ENCODE measurements around the gene LRATD1. TPM values are rescaled to one million over a fixed set of nuclear protein-coding genes. Genes with fewer than 3 reads are reported as not detected.

Gene LRATD1
- total RNA-seq, 1 donor from 2014 or later: 3.6 TPM

DNA sequence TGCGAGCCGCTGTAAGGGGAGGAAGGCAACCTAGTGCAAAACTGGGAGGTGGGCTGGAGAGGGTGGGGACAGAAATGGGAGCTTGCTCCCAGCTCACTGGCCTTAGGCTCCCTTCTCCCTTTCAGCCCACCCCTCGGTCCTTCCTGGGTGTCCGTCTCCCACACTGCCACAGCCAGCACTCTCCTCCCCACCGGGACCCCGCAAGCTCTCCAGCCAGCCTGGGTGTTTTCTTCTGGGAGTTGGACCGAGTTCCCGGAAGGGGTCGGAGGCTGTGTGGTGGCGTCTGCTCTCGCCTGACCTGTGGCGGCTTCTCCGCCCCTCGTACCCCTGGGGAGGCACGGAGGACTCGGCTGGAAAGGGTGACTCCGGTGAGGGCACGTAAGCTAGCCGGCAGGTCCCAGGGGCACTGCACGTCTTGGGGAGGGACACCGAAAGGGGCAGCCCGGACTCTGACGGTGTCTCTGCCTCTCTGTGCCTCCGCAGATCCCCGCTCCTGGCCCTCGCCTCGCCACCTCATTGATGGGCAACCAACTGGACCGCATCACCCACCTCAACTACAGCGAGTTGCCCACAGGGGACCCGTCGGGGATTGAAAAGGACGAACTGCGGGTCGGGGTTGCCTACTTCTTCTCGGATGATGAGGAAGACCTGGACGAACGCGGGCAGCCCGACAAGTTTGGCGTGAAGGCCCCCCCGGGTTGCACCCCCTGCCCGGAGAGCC lies 1.1 kb downstream of the LRATD1 start:
- Mint-ChIP-seq H3K9me3 (no peaks in the 10 kb centered on the region), H3K27ac (ENCODE audit: unreplicated experiment) (no peak overlapping the region), H3K36me3 (ENCODE audit: low read depth) (no peaks in the 10 kb centered on the region), H3K4me1 (peaks cover 14% of the 10 kb centered on the region), H3K27me3 (ENCODE audit: low read depth) (peaks cover 92% of the 10 kb centered on the region), H3K4me3 (peak overlapping the region; percentile 93)
- TF ChIP-seq, protein P1, sequence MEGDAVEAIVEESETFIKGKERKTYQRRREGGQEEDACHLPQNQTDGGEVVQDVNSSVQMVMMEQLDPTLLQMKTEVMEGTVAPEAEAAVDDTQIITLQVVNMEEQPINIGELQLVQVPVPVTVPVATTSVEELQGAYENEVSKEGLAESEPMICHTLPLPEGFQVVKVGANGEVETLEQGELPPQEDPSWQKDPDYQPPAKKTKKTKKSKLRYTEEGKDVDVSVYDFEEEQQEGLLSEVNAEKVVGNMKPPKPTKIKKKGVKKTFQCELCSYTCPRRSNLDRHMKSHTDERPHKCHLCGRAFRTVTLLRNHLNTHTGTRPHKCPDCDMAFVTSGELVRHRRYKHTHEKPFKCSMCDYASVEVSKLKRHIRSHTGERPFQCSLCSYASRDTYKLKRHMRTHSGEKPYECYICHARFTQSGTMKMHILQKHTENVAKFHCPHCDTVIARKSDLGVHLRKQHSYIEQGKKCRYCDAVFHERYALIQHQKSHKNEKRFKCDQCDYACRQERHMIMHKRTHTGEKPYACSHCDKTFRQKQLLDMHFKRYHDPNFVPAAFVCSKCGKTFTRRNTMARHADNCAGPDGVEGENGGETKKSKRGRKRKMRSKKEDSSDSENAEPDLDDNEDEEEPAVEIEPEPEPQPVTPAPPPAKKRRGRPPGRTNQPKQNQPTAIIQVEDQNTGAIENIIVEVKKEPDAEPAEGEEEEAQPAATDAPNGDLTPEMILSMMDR (conservative IDR thresholded peaks at IDR 0.05): no peak
- peak; percentile 4 for DNase-seq (ENCODE audit: low read depth, low spot score)

DNA sequence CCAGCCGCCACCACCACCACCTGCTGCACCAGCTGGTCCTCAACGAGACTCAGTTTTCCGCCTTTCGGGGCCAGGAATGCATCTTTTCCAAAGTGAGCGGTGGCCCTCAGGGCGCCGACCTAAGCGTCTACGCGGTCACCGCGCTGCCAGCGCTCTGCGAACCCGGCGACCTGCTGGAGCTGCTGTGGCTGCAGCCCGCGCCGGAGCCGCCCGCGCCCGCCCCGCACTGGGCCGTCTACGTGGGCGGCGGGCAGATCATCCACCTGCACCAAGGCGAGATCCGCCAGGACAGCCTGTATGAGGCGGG lies 1.6 kb downstream of the LRATD1 start:
- Mint-ChIP-seq H3K27me3 (ENCODE audit: low read depth) (peaks cover 92% of the 10 kb centered on the region), H3K4me1 (peaks cover 14% of the 10 kb centered on the region)

DNA sequence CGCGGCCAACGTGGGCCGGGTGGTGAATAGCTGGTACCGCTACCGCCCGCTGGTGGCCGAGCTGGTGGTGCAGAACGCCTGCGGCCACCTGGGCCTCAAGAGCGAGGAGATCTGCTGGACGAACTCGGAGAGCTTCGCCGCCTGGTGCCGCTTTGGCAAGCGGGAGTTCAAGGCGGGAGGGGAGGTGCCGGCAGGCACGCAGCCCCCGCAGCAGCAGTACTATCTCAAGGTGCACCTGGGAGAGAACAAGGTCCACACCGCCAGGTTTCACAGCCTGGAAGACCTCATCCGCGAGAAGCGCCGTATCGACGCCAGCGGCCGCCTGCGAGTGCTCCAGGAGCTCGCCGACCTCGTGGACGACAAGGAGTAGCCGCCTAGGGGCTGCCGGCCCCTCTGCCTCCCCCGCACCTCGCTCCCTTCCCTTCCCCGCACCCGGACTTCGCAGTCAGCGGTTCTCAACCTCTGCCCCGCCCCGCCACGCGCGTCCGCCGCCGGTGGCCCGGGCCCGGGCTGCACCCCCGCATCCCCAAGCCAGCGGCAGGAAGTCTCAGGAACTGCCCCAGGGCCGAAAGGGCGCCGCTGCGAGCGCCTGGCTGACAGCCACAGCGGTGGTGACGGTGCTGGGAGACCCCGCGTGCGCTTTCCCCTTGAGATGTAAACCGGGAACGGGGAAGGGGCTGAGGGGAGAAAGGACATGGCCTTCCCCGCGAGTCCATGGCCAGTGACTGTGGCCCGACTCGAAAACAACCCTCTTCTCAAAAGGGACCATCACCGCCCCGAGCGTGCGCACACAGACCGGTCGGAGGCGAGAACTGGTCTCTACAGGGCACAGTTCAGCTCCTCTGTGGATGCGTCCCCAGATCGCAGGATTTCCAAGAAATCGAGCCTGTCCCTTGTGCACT lies 2.2 kb downstream of the LRATD1 start:
- Mint-ChIP-seq H3K9me3 (no peaks in the 10 kb centered on the region), H3K27me3 (ENCODE audit: low read depth) (peaks cover 92% of the 10 kb centered on the region), H3K27ac (ENCODE audit: unreplicated experiment) (no peak overlapping the region), H3K4me3 (peak overlapping the region; percentile 89), H3K4me1 (peaks cover 14% of the 10 kb centered on the region), H3K36me3 (ENCODE audit: low read depth) (no peaks in the 10 kb centered on the region)
- TF ChIP-seq, protein P1 (conservative IDR thresholded peaks at IDR 0.05): peak; percentile 80
- DNase-seq (ENCODE audit: low read depth, low spot score): peak; percentile 68

More for the DNA sequence above, 1.6 kb downstream of the LRATD1 start:
- DNase-seq (ENCODE audit: low read depth, low spot score): no peak
- H3K27ac Mint-ChIP-seq (ENCODE audit: unreplicated experiment): no peak overlapping the region
- no peaks in the 10 kb centered on the region for H3K9me3 Mint-ChIP-seq
- H3K4me3 Mint-ChIP-seq: peak overlapping the region; percentile 93
- TF ChIP-seq, protein P1 (conservative IDR thresholded peaks at IDR 0.05): no peak
- H3K36me3 Mint-ChIP-seq (ENCODE audit: low read depth): no peaks in the 10 kb centered on the region

DNA sequence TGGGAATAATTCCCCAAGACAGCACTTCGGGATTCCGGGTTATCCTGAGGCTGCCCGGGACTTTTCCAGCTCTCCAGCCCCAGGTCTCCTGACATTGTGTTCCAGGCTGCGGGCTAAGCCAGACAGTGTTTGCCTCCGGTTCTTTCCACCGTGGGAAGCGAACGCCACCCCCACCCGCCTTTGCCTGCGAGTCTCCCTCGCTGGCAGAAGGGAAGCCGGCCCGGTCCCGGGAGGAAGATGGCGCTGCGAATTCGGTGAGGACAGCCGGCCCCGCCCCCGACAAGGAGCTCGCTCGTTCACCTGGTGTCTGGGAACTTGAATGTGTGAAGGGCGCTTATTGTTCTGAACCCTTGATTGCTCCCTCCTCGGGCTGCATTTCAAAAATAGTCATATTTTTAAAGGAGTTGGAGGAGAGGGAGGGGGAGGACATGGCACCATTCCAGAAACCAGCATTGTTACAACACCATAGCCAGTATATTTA lies 2.9 kb downstream of the LRATD1 start:
- Mint-ChIP-seq H3K4me1 (peaks cover 14% of the 10 kb centered on the region), H3K9me3 (no peaks in the 10 kb centered on the region), H3K27me3 (ENCODE audit: low read depth) (peaks cover 89% of the 10 kb centered on the region), H3K36me3 (ENCODE audit: low read depth) (no peaks in the 10 kb centered on the region), H3K4me3 (peak overlapping the region; percentile 89), H3K27ac (ENCODE audit: unreplicated experiment) (no peak overlapping the region)
- DNase-seq (ENCODE audit: low read depth, low spot score): peak; percentile 49
- TF ChIP-seq, protein P1 (conservative IDR thresholded peaks at IDR 0.05): no peak

DNA sequence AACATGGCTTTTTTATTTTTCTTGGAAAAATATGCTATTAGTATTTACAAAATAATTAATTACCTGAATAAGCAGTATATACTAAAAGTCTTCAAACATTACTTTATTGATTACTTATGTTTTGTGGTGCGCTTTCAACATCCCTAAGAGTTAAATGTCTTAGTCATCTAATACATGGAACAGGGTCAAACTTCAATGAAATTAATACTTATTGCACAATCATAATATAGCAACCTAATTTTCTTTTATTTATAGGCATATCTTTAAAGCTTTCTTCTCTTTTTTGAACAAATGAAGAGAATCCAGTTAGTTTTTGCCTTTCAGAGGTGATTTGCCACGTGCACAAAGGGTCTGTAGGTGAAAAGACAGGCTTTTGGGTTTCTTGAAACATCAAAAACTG lies 6.0 kb downstream of the LRATD1 start:
- Mint-ChIP-seq H3K9me3 (no peaks in the 10 kb centered on the region), H3K27ac (ENCODE audit: unreplicated experiment) (no peak overlapping the region), H3K36me3 (ENCODE audit: low read depth) (no peaks in the 10 kb centered on the region), H3K4me1 (peaks cover 7% of the 10 kb centered on the region), H3K27me3 (ENCODE audit: low read depth) (peaks cover 75% of the 10 kb centered on the region), H3K4me3 (no peak overlapping the region)
- no peak for DNase-seq (ENCODE audit: low read depth, low spot score)
- TF ChIP-seq, protein P1 (conservative IDR thresholded peaks at IDR 0.05): no peak

Measured in neural crest cell (in vitro differentiated cells).